Caco-2 (cell line): ENCODE data around the gene TPK1. TPM values are rescaled to one million over a fixed set of nuclear protein-coding genes. Genes with fewer than 3 reads are reported as not detected.

ENCODE experiments used
- BruUV-seq: library from RNA; stranded (reverse); fragments of 400-500 nt; replicated peaks from 2 replicates; lab custom pipeline; 2021; lab: Mats Ljungman, UMichigan
- CTCF ChIA-PET: fragments of 300-600 bp; sonication (Branson Sonifier 250); formaldehyde crosslinking; loops from one replicate; lab custom pipeline; 2022; ENCODE audit warnings: antibody characterized with exemption; lab: Charles Lee
- POLR2A ChIA-PET: fragments of 300-600 bp; sonication (Branson Sonifier 250); formaldehyde crosslinking; loops from one replicate; lab custom pipeline; 2022; ENCODE audit warnings: antibody characterized with exemption; lab: Charles Lee
- DNase-seq, 2 experiments: peaks; one replicate each; pipeline versions ENCODE4 v3.0.0 to v3.0.0-alpha.2; 2020 to 2022
- H3K27me3 ChIP-seq: replicated peaks from 2 replicates; pipeline ENCODE4 v1.6.0; 2011; ENCODE audit warnings: low read length; ENCODE audit not compliant: control insufficient read depth, insufficient read depth
- H3K36me3 ChIP-seq: 2 replicates; pipeline ENCODE4 v1.5.1; 2011; ENCODE audit warnings: low read length; ENCODE audit not compliant: control insufficient read depth, insufficient read depth
- H3K4me1 ChIP-seq: fragments of 250-450 bp; sonication (Bioruptor Pico); 2 replicates; pipeline ENCODE4 v1.5.1; 2020; ENCODE audit warnings: mild to moderate bottlenecking
- H3K4me3 ChIP-seq: 2 replicates; pipeline ENCODE4 v1.5.1; 2011; ENCODE audit warnings: low read depth, mild to moderate bottlenecking, control low read depth, low read length
- H3K9me3 ChIP-seq: fragments of 250-450 bp; sonication (Bioruptor Pico); 2 replicates; pipeline ENCODE4 v1.5.1; 2020; ENCODE audit warnings: mild to moderate bottlenecking, moderate library complexity
- H3K27ac Mint-ChIP-seq: one replicate; pipeline ENCODE4 v1.8.0; 2022; ENCODE audit warnings: mixed read lengths; ENCODE audit not compliant: unreplicated experiment
- H3K27me3 Mint-ChIP-seq: one replicate; pipeline ENCODE4 v1.8.0; 2022; ENCODE audit warnings: mixed read lengths; ENCODE audit not compliant: insufficient read depth, unreplicated experiment
- H3K36me3 Mint-ChIP-seq: one replicate; pipeline ENCODE4 v1.8.0; 2022; ENCODE audit warnings: mild to moderate bottlenecking, mixed read lengths; ENCODE audit not compliant: insufficient read depth, unreplicated experiment
- H3K4me1 Mint-ChIP-seq: one replicate; pipeline ENCODE4 v1.8.0; 2022; ENCODE audit warnings: low read depth, mixed read lengths; ENCODE audit not compliant: unreplicated experiment
- H3K4me3 Mint-ChIP-seq: one replicate; pipeline ENCODE4 v1.8.0; 2022; ENCODE audit warnings: mild to moderate bottlenecking, moderate library complexity, mixed read lengths; ENCODE audit not compliant: unreplicated experiment
- H3K9me3 Mint-ChIP-seq: one replicate; pipeline ENCODE4 v1.8.0; 2022; ENCODE audit warnings: mixed read lengths; ENCODE audit not compliant: unreplicated experiment
- CTCF ChIP-seq, 2 experiments: fragments of 200-600 bp in 1 of 2; IDR thresholded peaks; 1 replicate in 1 of 2; 2 replicates in 1 of 2; pipeline versions ENCODE4 v1.5.1 to v1.8.0; 2011 to 2022; ENCODE audit warnings: antibody characterized with exemption in 1 of 2, control low read depth in 1 of 2, inconsistent platforms in 1 of 2, low read depth in 1 of 2, low read length in 1 of 2, mild to moderate bottlenecking in 1 of 2, moderate library complexity in 1 of 2; ENCODE audit not compliant: insufficient read depth in 1 of 2, severe bottlenecking in 1 of 2, unreplicated experiment in 1 of 2
- intact Hi-C: fragments of 100-400 bp; cut with micrococcal nuclease; formaldehyde crosslinking; loops from one replicate; pipeline ENCODE4 v1.10.0; 2022; ENCODE audit not compliant: unreplicated experiment
- total RNA-seq: library from RNA; stranded (reverse); gene quantifications from 2 replicates; pipeline ENCODE4 v1.2.3, GENCODE V29; 2022

Gene TPK1
- total RNA-seq, 1 experiment from 2014 or later, result 86.6 TPM

- TF ChIP-seq CTCF (IDR thresholded peaks at IDR 0.05; ENCODE audit: insufficient read depth in 1 of 2, low read depth in 1 of 2, low read length in 1 of 2, severe bottlenecking in 1 of 2, unreplicated experiment in 1 of 2), result no peak
- H3K4me3 Mint-ChIP-seq, result no peak overlapping the region
These were observed 58.6 kb downstream of the TPK1 start for GRCh38 chr7:144777005-144777839.

GRCh38 chr7:144776447-144776846 lies 59.4 kb downstream of the TPK1 start:
- Histone ChIP-seq H3K4me3 (no peak overlapping the region), H3K4me1 (peaks cover 26% of the 10 kb centered on the region), H3K27me3 (no peaks in the 10 kb centered on the region), H3K9me3 (no peaks in the 10 kb centered on the region), H3K36me3 (no peaks in the 10 kb centered on the region)
- Mint-ChIP-seq H3K4me3 (no peak overlapping the region), H3K4me1 (peaks cover 24% of the 10 kb centered on the region), H3K27me3 (no peaks in the 10 kb centered on the region), H3K36me3 (peaks cover 6% of the 10 kb centered on the region), H3K27ac (no peak overlapping the region), H3K9me3 (peaks cover 9% of the 10 kb centered on the region)
- POLR2A ChIA-PET, result no interaction called here
- CTCF ChIA-PET, result no interaction called here
- TF ChIP-seq CTCF (IDR thresholded peaks at IDR 0.05; ENCODE audit: insufficient read depth in 1 of 2, low read depth in 1 of 2, low read length in 1 of 2, severe bottlenecking in 1 of 2, unreplicated experiment in 1 of 2), result no peak
- intact Hi-C loops, result no loop called here
- no peak for DNase-seq
- no TSS peak for BruUV-seq

More at GRCh38 chr7:144777005-144777839, 58.6 kb downstream of the TPK1 start:
- no peaks in the 10 kb centered on the region for H3K36me3 ChIP-seq
- Mint-ChIP-seq H3K4me1 (peaks cover 30% of the 10 kb centered on the region), H3K27ac (peak overlapping the region; percentile 81), H3K36me3 (peaks cover 6% of the 10 kb centered on the region), H3K9me3 (peaks cover 9% of the 10 kb centered on the region), H3K27me3 (no peaks in the 10 kb centered on the region)
- no peaks in the 10 kb centered on the region for H3K27me3 ChIP-seq
- DNase-seq, result peak in 1 of 2 experiments; percentile 42
- ChIA-PET CTCF (no interaction called here), POLR2A (no interaction called here)
- H3K4me1 ChIP-seq, result peaks cover 26% of the 10 kb centered on the region
- no TSS peak for BruUV-seq
- no peaks in the 10 kb centered on the region for H3K9me3 ChIP-seq
- intact Hi-C loops, result no loop called here
- no peak overlapping the region for H3K4me3 ChIP-seq

- Histone ChIP-seq H3K36me3 (no peaks in the 10 kb centered on the region), H3K4me1 (peaks cover 26% of the 10 kb centered on the region), H3K4me3 (no peak overlapping the region), H3K27me3 (no peaks in the 10 kb centered on the region), H3K9me3 (no peaks in the 10 kb centered on the region)
- BruUV-seq, result no TSS peak
- POLR2A ChIA-PET, result no interaction called here
- peaks cover 9% of the 10 kb centered on the region for H3K9me3 Mint-ChIP-seq
- no peak for TF ChIP-seq CTCF (IDR thresholded peaks at IDR 0.05; ENCODE audit: insufficient read depth in 1 of 2, low read depth in 1 of 2, low read length in 1 of 2, severe bottlenecking in 1 of 2, unreplicated experiment in 1 of 2)
- CTCF ChIA-PET, result no interaction called here
- no peak overlapping the region for H3K4me3 Mint-ChIP-seq
- peaks cover 6% of the 10 kb centered on the region for H3K36me3 Mint-ChIP-seq
- DNase-seq, result no peak
- H3K27me3 Mint-ChIP-seq, result no peaks in the 10 kb centered on the region
- no peak overlapping the region for H3K27ac Mint-ChIP-seq
- intact Hi-C loops, result no loop called here
- peaks cover 24% of the 10 kb centered on the region for H3K4me1 Mint-ChIP-seq
These were observed 60.1 kb downstream of the TPK1 start for GRCh38 chr7:144775749-144776148.
